Endothelial cell of umbilical vein (primary cell): Measurements from ENCODE around the gene LCE4A. TPM values are rescaled to one million over a fixed set of nuclear protein-coding genes. Genes with fewer than 3 reads are reported as not detected.

ENCODE experiments used
- BruUV-seq: library from RNA; stranded (reverse); fragments of 400-500 nt; replicated peaks from 2 replicates; lab custom pipeline; 2021; lab: Mats Ljungman, UMichigan
- CTCF ChIA-PET: fragments of 300-600, 350-600 bp; sonication (Branson Sonifier 250); formaldehyde crosslinking; loops from one replicate; lab custom pipeline; 2021; ENCODE audit warnings: antibody characterized with exemption, inconsistent platforms; lab: Charles Lee
- POLR2A ChIA-PET: fragments of 300-600, 350-600 bp; sonication (Branson Sonifier 250); formaldehyde crosslinking; loops from one replicate; lab custom pipeline; 2021; ENCODE audit warnings: antibody characterized with exemption, inconsistent platforms; lab: Charles Lee
- DNase-seq: peaks from one replicate; pipeline ENCODE4 v3.0.0-alpha.2; 2011; ENCODE audit warnings: low read depth, low spot score
- FAIRE-seq: peaks from 2 replicates; lab custom pipeline; 2011; peaks lifted over from hg19 to GRCh38; lab: Jason Lieb, UNC
- H2AFZ ChIP-seq: 2 replicates; pipeline ENCODE4 v1.6.0; 2012; ENCODE audit warnings: low read depth, low read length, control low read depth, inconsistent platforms
- H3K27ac ChIP-seq: 2 replicates; pipeline ENCODE4 v1.5.1; 2011; ENCODE audit warnings: low read depth, mild to moderate bottlenecking, control low read depth, low read length, moderate library complexity; ENCODE audit not compliant: insufficient read depth
- H3K27me3 ChIP-seq, 2 experiments: 2 replicates each; pipeline versions ENCODE4 v1.6.0 to v1.6.1; 2011; ENCODE audit warnings: low read length in 2 of 2, mixed read lengths in 1 of 2; ENCODE audit not compliant: control insufficient read depth in 2 of 2, insufficient read depth in 2 of 2
- H3K36me3 ChIP-seq, 2 experiments: 2 replicates in 1 of 2; 3 replicates in 1 of 2; pipeline ENCODE4 v1.5.1; 2011; ENCODE audit warnings: low read length in 2 of 2, mild to moderate bottlenecking in 1 of 2, moderate library complexity in 1 of 2; ENCODE audit not compliant: control insufficient read depth in 2 of 2, insufficient read depth in 2 of 2; ENCODE audit errors: extremely low read depth in 1 of 2
- H3K4me1 ChIP-seq: 3 replicates; pipeline ENCODE4 v1.5.1; 2011; ENCODE audit warnings: mild to moderate bottlenecking, low read length; ENCODE audit not compliant: control insufficient read depth, insufficient read depth; ENCODE audit errors: extremely low read depth
- H3K4me2 ChIP-seq: 2 replicates; pipeline ENCODE4 v1.6.1; 2011; ENCODE audit warnings: low read length, control low read depth, mixed read lengths; ENCODE audit not compliant: insufficient read depth
- H3K4me3 ChIP-seq, 3 experiments: fragments of 200-600 bp in 1 of 3; sonication (generic), shearing (Covaris generic) in 1 of 3; replicated peaks in 1 of 3; 2 replicates each; pipeline ENCODE4 v1.5.1; 2011 to 2016; ENCODE audit warnings: control low read depth in 3 of 3, low read length in 3 of 3, mild to moderate bottlenecking in 2 of 3, inconsistent platforms in 1 of 3, low read depth in 1 of 3, moderate library complexity in 1 of 3; ENCODE audit not compliant: insufficient read depth in 1 of 3
- H3K79me2 ChIP-seq: 2 replicates; pipeline ENCODE4 v1.6.0; 2012; ENCODE audit warnings: low read length, inconsistent platforms; ENCODE audit not compliant: control insufficient read depth, insufficient read depth
- H3K9ac ChIP-seq: replicated peaks from 2 replicates; pipeline ENCODE3; 2011; ENCODE audit warnings: low read length, control low read depth; ENCODE audit not compliant: insufficient read depth; ENCODE audit errors: extremely low read depth
- H3K9me1 ChIP-seq: replicated peaks from 3 replicates; pipeline ENCODE4 v1.6.0; 2011; ENCODE audit warnings: mild to moderate bottlenecking, low read length; ENCODE audit not compliant: control insufficient read depth, insufficient read depth; ENCODE audit errors: extremely low read depth
- H3K9me3 ChIP-seq: replicated peaks from 2 replicates; pipeline ENCODE4 v1.5.1; 2012; ENCODE audit warnings: low read length, inconsistent platforms; ENCODE audit not compliant: control insufficient read depth, insufficient read depth
- H4K20me1 ChIP-seq: replicated peaks from 2 replicates; pipeline ENCODE3; 2011; ENCODE audit warnings: mild to moderate bottlenecking, low read length; ENCODE audit not compliant: control insufficient read depth, insufficient read depth; ENCODE audit errors: extremely low read depth
- EZH2 ChIP-seq: IDR thresholded peaks from 2 replicates; pipeline ENCODE4 v1.6.1; 2012; ENCODE audit warnings: borderline replicate concordance, low read depth, mild to moderate bottlenecking, moderate library complexity, low read length, inconsistent platforms; ENCODE audit not compliant: severe bottlenecking
- FOS ChIP-seq: IDR thresholded peaks from 2 replicates; pipeline ENCODE4 v1.6.1; 2011; ENCODE audit warnings: mild to moderate bottlenecking, low read length, moderate library complexity, borderline replicate concordance; ENCODE audit not compliant: insufficient read depth
- GATA2 ChIP-seq: IDR thresholded peaks from 2 replicates; pipeline ENCODE4 v1.7.0; 2011; ENCODE audit warnings: low read depth, mild to moderate bottlenecking, moderate library complexity, mixed read lengths, low read length; ENCODE audit not compliant: insufficient read length, insufficient read depth
- JUN ChIP-seq: IDR thresholded peaks from 2 replicates; pipeline ENCODE4 v1.6.1; 2011; ENCODE audit warnings: borderline replicate concordance, low read depth; ENCODE audit not compliant: insufficient read length, insufficient read depth
- MYC ChIP-seq: IDR thresholded peaks from one replicate; pipeline ENCODE4 v1.6.1; 2011; ENCODE audit warnings: mild to moderate bottlenecking, low read depth, low read length
- POLR2A ChIP-seq: IDR thresholded peaks from 2 replicates; pipeline ENCODE4 v1.6.1; 2012; ENCODE audit warnings: low read depth, mild to moderate bottlenecking, control low read depth, low read length
- POLR2AphosphoS5 ChIP-seq: IDR thresholded peaks from 2 replicates; pipeline ENCODE4 v1.6.1; 2012; ENCODE audit warnings: low read depth, mild to moderate bottlenecking, control low read depth, low read length, moderate library complexity; ENCODE audit not compliant: insufficient read depth
- dilution Hi-C: fragments of 300-500 bp; cut with MboI; formaldehyde crosslinking; loops from one replicate; pipeline ENCODE4 v1.15.0; 2019; ENCODE audit warnings: low sequenced_read_pairs; ENCODE audit not compliant: extremely low pct_ligation_motif_present
- intact Hi-C: fragments of 100-400 bp; cut with micrococcal nuclease; formaldehyde crosslinking; loops from one replicate; pipeline ENCODE4 v1.10.0; 2022
- polyA plus RNA-seq, 4 experiments: library from polyadenylated mRNA; depleted of rRNA in 3 of 4; stranded (reverse) in 3 of 4; unstranded in 1 of 4; fragments of >200 nt; gene quantifications; 2 replicates each; pipeline versions ENCODE4 v1.2.1 to v1.2.3, GENCODE V29; 2011 to 2012; ENCODE audit warnings: missing spikeins in 1 of 4
- total RNA-seq: library from RNA; stranded (reverse); gene quantifications from 2 replicates; pipeline ENCODE4 v1.2.3, GENCODE V29; 2021
- TF ChIP-seq, protein P1 (sequence below), 2 donors: IDR thresholded peaks; 1 replicate in 1 of 2; 2 replicates in 1 of 2; pipeline ENCODE4 v1.5.1; 2011; ENCODE audit warnings: low read length in 2 of 2, mild to moderate bottlenecking in 2 of 2, moderate library complexity in 2 of 2, control low read depth in 1 of 2, inconsistent platforms in 1 of 2, low read depth in 1 of 2; ENCODE audit not compliant: insufficient read depth in 1 of 2; ENCODE audit errors: extremely low read depth in 1 of 2
- TF ChIP-seq, protein P2 (sequence below): IDR thresholded peaks from 2 replicates; pipeline ENCODE4 v1.6.1; 2011; ENCODE audit not compliant: insufficient read depth, insufficient read length

The LCE4A gene
- total and polyA plus RNA-seq, 2 donors (not counting 3 experiments of a cell fraction or from before 2014, with no cell fraction given) = not detected

- H3K4me1 ChIP-seq = no peaks in the 10 kb centered on the region
- H3K4me2 ChIP-seq = no peak overlapping the region
- H3K4me3 ChIP-seq = no peak overlapping the region
- dilution Hi-C loops = no loop called here
- no peaks in the 10 kb centered on the region for H3K9me3 ChIP-seq
- H3K36me3 ChIP-seq = no peaks in the 10 kb centered on the region
- H3K9ac ChIP-seq = no peak overlapping the region
- TF ChIP-seq POLR2A = no peak
- TF ChIP-seq JUN = no peak
- TF ChIP-seq, protein P1, sequence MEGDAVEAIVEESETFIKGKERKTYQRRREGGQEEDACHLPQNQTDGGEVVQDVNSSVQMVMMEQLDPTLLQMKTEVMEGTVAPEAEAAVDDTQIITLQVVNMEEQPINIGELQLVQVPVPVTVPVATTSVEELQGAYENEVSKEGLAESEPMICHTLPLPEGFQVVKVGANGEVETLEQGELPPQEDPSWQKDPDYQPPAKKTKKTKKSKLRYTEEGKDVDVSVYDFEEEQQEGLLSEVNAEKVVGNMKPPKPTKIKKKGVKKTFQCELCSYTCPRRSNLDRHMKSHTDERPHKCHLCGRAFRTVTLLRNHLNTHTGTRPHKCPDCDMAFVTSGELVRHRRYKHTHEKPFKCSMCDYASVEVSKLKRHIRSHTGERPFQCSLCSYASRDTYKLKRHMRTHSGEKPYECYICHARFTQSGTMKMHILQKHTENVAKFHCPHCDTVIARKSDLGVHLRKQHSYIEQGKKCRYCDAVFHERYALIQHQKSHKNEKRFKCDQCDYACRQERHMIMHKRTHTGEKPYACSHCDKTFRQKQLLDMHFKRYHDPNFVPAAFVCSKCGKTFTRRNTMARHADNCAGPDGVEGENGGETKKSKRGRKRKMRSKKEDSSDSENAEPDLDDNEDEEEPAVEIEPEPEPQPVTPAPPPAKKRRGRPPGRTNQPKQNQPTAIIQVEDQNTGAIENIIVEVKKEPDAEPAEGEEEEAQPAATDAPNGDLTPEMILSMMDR (IDR thresholded peaks at IDR 0.05; ENCODE audit: extremely low read depth in 1 of 2, insufficient read depth in 1 of 2, low read depth in 1 of 2, low read length in 2 of 2) = no peak
- TF ChIP-seq GATA2 = no peak
- no peak for TF ChIP-seq FOS
- no peak for TF ChIP-seq MYC
- TF ChIP-seq, protein P2, sequence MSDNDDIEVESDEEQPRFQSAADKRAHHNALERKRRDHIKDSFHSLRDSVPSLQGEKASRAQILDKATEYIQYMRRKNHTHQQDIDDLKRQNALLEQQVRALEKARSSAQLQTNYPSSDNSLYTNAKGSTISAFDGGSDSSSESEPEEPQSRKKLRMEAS = no peak
- no peak for TF ChIP-seq POLR2AphosphoS5
- no peak for TF ChIP-seq EZH2
- no peak overlapping the region for H3K27ac ChIP-seq
- DNase-seq = no peak
- no peaks in the 10 kb centered on the region for H4K20me1 ChIP-seq
- no peaks in the 10 kb centered on the region for H3K9me1 ChIP-seq
- no peak overlapping the region for H2AFZ ChIP-seq
- CTCF ChIA-PET = no interaction called here
- FAIRE-seq = no peak
- no peaks in the 10 kb centered on the region for H3K27me3 ChIP-seq
- intact Hi-C loops = no loop called here
- no peaks in the 10 kb centered on the region for H3K79me2 ChIP-seq
- POLR2A ChIA-PET = no interaction called here
- no TSS peak for BruUV-seq
Measured at GRCh38 chr1:152743371-152744145, 35.6 kb downstream of the LCE4A start.
